Stimulated activated naive CD4-positive, alpha-beta T cell treated with Interleukin-2 at 50 U/mL for 16 hours (primary cell): ENCODE measurements around the gene FKBP2.

Source experiments
- DNase-seq: peaks from one replicate; lab custom pipeline; 2025; lab: John Stamatoyannopoulos, UW

Gene FKBP2

DNA sequence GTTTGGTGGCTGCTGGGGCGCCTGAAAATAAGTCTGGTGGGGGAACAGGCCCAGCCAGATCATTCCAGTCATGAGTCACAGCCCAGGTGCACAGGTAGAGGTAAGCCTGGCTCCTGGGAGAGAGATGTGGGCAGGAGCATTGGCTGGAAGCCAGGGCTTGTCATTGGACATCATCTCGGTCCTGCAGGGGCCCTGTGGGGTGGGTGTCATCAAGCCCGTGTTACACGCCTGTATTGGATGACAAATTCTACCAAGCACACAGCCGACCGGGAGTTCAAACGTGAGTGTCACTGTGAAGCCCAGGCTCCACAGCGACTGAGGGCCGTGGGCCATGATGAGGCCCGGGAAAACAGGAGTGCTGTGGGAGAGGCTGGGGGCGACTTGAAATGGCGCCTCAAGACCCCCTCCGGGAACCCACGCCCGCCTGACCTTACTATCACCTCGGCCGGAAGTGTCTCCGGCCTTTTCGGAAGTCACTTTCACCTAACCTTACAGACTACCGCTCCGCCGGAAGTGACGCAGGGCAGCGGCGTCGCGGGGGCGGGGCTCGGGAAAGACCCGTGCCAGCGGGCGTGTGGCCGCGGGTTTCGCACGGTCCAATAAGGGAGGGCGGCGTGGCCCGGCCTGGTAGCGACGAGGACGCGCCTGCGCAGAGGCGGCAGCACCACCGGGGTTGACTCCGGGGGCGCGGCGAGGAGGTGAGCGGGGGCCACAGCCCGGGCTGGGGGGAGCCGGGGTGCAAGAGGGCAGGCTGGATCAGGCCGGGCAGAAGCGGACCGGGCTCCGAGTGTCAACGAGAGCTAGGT is at the start of gene FKBP2:
Gene FKBP2, plus strand, starts transcription at position 661 of the 806 bp plus-strand sequence. CDS start 1,293 bp downstream, outside the sequence.
- DNase-seq = peak; percentile 97

DNA sequence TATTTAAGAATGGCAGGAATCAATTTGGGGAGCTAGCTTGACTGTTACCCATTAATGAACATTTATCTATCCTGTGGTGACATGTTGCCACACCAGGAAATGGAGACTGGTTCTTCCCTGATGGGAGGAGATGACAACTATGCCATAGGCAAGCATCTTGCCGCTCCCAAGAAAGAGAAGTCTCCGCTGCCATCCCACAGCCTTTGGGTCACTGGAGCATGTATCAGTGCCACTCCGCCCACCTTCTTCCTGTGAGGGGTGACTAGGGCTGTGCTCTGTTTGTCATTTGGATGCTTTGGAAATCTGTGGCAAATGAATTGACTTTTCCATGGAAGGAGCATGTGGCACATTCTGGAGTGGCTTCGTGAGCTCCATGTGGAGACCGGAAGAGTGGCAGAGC is 48.5 kb upstream of the FKBP2 start:
- no peak for DNase-seq

DNA sequence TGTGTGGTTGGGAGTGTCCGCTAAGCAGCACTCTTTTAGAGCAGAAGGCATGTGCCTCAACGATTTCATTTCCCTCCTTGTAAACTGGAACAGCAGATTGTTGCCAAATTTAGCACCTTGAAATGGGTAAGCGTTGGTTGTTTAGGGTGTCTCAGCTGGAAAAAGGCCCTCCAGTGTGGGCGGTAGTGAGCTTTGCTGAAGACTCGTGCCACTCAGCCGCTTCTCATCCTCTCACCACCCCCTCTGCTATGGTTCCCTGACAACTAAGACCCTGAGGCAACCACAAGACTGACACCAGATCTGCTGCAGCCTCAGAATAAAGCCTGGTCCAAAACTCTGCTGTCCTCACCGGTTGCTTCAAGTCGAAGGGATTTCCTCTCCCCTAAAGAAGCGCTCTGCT is 44.3 kb upstream of the FKBP2 start:
- DNase-seq = no peak

DNA sequence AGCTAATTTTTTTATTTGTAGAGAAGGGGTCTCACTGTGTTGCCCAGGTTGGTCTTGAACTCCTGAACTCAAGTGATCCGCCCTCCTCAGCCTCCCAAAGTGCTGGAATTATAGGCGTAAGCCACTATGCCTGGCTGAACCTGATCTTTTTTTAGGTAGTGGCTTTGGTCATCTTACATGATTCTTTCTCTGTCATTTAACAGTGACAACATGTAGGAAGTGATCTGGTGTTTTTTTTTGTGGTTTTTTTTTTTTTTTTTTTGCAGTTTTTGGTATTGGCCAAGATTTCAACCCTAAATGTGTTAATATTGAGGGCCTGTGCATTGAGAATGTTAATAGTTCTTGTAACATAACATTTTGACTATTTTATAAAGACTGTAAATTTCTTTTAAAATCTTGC is 42.4 kb upstream of the FKBP2 start:
- no peak for DNase-seq

DNA sequence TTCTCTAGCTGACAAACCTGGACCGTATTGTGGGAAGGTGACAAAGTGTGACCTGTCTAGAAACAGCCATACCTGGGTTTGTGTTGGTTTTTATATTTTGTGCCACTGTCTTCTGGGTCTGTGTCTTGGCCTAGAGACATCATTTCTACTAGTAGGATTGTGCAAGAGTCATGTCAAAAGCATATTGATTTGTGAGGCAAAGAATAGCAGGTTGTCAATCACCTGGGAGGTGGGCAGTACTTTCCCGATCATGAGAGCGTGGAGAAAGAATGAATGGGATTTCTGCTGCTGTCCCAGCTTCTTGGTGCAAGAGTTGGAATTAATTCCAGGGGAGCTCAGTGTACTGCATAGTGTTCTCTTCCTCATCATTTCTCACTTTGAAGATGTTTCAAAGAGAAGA is 39.4 kb upstream of the FKBP2 start:
- DNase-seq = no peak

DNA sequence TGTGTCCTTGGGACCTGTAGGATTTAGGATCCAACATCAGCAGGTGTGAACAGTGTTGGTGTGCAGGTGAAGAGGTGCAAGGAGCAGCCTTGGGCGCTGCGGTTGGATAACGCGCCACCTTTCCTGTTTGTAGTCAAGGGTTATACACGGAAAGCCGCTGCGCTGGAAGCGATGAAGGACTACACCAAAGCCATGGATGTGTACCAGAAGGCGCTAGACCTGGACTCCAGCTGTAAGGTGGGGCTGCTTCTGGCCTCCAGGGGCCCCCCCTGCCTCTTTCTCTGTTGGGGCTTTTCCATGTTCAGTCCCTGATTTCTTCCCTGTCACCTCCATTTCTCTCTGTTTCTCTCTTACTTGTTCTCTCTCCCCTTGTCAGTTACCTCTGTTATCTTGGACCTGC is 37.9 kb upstream of the FKBP2 start:
- no peak for DNase-seq

DNA sequence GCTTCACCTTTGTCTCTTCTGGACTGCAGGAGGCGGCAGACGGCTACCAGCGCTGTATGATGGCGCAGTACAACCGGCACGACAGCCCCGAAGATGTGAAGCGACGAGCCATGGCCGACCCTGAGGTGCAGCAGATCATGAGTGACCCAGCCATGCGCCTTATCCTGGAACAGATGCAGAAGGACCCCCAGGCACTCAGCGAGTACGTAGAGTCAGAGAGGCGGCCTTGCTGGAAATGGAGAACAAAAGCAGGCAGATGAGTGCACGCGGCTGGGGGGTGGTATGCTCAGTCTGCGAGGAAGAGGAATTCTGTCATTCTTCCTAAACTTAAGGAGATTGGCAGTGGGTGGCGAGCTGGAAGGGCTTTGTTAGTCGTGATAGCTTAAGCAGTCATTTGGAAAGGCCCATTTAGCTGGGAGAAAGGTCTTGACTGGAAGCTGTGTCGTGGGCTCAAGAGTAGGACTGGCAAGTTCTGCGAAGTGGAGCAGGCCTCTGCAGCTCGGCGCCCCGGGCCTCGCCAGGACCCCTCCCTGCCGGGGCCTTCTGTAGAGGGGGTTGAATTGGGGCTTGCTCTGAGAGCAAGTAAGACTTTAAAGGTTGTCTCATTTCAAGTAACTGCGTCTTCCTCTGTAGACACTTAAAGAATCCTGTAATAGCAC is 37.3 kb upstream of the FKBP2 start:
- DNase-seq = no peak

DNA sequence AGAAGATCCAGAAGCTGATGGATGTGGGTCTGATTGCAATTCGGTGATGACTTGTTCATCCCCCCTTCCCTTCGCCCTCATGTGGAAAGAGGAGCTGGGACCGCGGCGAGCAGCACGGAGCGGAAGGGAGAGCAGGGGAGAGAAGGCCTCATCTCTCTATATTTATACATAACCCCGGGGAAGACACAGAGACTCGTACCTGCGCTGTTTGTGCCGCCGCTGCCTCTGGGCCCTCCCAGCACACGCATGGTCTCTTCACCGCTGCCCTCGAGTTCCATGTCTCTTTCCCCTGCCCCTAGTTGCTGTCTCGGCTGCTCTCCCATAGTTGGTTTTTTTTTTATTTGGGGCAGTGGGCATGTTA is 36.8 kb upstream of the FKBP2 start:
- no peak for DNase-seq

DNA sequence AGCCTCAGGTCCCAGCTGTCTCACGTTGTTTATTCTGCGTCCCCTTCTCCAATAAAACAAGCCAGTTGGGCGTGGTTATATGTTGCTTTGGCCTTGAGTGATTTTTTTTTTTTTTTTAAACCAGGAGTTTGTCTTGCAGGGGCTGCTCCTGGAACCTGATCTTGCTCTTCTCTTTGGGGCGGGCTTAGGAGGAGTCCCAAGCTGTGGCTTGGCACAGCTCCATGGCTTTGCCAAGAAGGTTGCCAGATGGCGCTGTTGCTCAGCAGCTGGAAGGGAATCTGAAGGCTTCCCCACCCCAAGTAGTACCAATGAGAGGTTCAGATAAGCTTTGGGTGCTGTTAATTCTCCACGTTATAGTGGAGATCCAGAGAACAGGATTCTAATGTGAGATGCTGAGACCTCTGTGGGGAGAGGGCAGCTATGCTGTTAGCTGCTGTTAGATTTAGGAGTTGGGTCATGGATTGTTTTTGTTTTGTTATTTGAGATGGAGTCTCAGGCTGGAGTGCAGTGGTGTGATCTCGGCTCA is 36.4 kb upstream of the FKBP2 start:
- peak; percentile 63 for DNase-seq

DNA sequence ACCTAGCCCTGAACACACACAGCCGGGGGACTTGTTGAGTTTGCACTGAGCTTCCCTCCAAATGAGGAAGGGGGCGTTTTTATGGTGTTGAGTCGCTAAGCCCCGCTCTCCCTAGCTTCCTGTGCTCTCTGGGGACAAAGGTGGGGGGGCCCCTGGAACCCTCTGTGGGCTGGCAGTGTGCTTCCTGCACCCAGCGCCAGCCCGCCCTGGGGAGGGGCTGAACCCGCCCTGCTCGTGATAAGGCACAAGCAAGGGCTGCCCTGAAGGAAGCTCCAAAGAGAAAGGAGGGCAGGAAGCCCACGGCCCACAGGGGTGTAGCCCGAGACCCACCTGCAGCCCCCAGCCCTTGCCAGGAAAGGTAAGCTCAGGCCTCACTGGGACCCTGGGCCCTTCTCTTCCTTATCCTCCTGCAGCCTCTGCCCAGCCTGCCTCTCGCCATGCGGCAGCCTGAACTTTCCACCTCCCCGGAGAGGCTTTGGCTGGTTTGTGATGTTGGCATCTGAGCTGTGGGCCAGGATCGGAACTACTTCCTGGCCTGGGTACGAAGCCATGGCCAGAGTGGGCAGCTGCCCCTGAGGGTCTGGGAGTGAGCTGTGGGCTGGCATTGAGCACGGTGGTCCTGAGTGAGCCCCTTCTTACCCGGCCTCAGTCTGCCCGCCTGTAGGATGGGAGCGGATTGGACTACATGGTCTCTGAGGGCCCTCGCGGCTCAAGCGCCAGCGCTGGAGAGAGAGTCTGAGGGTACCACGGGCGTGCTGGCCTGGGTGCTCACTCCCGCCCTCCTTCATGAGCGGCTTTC is 34.2 kb upstream of the FKBP2 start, which contains the start of gene FERMT3:
Gene FERMT3, plus strand, starts transcription at position 265 of the 799 bp plus-strand sequence. CDS start 644 bp downstream, outside the sequence.
- DNase-seq = peak; percentile 60

DNA sequence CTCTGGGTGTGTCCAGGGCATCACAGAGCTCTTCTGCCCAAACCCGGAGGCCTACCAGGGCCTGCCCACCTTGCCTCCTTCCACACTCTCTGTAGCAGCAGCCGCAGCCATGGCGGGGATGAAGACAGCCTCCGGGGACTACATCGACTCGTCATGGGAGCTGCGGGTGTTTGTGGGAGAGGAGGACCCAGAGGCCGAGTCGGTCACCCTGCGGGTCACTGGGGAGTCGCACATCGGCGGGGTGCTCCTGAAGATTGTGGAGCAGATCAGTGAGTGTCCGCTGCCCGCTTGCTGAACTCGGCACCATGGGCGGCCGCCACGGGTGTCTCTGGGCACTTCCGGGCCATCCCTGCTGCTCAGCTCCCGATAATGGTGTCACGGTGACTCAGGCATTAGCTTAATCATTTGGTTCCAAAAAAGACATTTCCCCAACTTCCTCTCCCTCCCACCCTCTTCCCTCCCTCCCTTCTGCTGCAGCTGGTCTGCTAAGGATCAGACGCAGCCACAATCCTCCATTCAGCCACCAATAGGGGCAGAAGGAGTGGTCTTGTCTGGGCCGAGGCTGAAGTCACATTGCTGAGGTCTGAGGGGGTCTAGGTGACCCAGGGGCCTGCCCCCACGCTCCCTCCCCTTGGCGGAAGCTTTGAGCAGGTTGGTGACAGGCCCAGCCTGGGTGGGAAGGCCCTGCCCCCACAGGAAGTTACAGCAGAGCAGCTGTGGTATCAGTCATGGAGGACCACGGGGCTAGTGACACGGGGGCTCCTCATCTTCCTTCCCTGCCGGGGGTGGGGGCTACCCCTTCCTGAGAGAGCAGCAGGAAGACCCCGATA is 33.4 kb upstream of the FKBP2 start:
- DNase-seq = peak; percentile 83

DNA sequence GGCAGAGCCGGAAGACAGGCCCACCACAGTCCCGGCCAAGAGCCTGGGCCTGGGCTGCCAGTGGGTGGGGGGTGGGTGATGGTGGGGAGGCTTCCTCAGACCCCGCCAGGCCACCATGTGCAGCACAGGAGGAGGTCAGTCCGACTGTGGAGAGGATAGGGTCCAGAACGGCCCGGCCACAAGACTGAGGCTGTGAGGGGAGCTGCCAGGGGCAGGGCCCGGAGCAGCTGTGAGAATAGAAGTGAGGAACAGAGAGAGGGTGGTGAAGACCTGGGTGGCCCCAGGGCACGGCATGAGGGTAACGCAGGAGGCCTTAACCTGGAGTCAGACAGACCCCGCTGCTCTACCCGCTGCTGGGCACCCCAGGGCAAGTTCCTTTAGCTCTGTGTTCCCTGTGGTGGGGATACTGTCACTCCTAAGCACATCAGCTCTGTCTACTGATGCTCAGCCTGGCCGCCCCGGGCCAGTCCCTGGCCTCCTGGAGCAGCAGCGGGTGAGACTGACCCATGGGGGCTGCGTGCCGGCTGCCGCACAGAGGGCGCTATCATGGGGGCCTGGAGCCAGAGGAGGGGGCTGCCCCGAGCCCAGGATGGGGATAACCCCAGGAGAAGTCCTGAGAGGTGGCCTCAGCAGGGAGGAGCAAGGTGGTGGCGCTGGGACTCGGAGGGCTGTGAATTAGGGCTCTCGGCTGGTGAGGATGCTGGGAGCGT is 32.7 kb upstream of the FKBP2 start:
- no peak for DNase-seq

DNA sequence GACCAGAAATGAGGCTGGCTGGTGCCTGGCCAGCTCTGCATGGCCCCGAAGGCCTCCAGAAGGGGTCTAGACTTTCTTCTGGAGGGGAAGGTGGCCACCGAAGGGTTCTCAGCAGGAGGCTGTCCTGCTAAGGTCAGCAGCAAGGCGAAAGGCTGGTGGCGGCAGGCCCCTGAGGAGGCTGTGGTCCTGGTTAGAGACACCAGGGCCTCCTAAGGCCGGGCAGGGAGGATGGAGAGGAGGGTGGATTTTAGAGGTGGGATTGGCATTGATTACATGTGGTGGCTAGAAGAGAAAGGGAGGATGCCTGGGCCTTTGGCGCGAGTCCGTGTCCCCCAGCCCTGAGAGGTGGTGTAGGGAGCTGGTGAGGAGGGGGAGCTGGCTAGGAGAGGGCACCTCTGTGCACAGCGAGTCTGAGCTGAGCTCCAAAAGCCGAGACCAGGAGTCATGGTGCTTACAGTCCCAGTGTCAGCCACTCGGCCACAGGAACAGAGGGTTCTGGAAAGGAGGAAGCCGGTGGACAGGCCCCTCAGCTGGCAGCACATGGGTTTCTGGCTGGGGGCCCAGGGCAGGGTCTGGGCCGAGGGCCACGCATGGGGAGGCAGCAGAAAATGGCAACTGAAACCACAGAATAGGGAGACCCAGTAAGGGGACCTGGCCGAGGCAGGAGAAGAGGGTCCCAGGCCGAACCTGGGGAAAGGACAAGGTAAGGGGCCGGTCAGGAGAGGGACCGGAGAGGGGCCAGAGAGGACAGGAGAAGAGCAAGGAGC is 31.9 kb upstream of the FKBP2 start:
- no peak for DNase-seq

DNA sequence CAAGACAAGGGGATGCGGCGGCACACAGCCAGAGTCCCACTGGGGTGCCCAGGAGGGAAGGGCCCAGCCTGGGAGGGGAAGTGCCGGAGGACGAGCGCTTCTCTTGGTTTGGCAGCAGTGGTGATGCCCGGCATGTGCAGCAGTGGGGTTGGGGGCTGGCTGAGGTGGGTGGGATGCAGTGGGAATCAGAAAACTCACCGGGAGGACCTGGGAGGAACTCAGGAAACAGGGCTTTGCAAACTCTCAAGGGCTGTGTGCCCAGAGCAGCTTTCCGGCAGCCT is 31.4 kb upstream of the FKBP2 start:
- no peak for DNase-seq

DNA sequence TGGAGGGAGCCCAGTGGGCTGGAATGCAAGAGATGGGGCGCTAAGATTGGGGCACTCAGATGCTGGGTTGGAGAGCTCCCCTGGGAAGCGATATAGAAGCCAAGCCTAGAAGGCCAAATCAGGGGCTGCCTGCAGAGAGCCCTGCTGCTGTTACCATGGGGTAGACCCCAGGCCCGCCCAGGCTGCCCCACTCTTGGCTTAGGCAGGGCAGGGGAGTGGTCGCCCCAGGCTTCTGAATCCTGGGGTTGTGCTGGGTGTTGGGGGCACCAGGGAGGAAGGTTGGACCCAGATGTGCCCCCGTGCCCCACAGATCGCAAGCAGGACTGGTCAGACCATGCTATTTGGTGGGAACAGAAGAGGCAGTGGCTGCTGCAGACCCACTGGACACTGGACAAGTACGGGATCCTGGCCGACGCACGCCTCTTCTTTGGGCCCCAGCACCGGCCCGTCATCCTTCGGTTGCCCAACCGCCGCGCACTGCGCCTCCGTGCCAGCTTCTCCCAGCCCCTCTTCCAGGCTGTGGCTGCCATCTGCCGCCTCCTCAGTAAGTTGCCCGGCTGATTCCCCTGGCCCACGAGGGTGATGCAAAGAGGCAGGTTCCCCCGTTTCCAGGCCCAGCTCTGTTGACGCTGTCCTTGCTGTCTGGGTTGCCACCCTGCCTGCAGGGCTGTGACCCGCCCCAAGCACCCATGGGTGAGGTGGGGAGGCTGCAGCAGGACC is 30.4 kb upstream of the FKBP2 start:
- DNase-seq = no peak

DNA sequence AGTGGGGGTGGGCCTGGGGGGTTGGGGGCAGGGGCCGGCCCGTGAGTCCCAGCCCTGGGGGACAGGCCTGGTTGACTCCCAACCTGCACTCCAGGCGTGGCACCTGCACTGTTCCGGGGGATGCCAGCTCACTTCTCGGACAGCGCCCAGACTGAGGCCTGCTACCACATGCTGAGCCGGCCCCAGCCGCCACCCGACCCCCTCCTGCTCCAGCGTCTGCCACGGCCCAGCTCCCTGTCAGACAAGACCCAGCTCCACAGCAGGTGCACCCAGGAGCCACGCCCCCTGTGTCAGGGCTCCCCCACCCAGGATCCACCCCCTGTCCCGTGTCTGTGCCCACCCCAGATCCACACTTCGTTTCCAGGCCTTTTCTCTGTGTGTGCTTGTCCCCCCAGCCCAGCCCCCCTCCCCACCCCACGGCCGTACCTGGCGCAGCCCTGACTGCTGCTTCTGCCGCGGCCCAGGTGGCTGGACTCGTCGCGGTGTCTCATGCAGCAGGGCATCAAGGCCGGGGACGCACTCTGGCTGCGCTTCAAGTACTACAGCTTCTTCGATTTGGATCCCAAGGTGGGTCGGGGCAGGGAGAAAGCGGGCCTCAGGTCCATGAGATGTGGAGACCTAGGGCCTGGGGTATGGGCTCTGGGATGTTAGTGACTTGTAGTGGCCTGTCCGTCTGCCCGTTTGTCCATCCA is 29.6 kb upstream of the FKBP2 start:
- DNase-seq = no peak

DNA sequence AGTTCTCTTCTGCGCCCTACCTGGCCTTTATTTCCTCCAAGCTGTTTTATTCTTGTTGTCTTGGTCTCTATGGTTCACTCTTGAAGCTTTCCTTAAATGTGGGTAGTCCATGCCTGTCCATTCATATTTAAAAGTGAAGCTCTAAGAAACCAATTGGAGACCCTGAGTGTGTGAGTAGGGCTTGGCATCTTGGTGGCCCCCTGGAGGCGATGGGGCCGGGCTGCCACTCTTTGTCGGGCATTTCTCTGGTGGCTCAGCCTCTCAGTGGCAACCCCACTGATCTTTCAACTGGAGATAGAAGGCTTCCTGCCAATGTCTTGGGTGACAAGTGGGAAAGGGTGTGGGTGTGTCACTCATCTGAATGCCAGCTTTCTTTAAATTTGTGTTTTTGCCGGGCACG is 24.0 kb upstream of the FKBP2 start:
- no peak for DNase-seq

DNA sequence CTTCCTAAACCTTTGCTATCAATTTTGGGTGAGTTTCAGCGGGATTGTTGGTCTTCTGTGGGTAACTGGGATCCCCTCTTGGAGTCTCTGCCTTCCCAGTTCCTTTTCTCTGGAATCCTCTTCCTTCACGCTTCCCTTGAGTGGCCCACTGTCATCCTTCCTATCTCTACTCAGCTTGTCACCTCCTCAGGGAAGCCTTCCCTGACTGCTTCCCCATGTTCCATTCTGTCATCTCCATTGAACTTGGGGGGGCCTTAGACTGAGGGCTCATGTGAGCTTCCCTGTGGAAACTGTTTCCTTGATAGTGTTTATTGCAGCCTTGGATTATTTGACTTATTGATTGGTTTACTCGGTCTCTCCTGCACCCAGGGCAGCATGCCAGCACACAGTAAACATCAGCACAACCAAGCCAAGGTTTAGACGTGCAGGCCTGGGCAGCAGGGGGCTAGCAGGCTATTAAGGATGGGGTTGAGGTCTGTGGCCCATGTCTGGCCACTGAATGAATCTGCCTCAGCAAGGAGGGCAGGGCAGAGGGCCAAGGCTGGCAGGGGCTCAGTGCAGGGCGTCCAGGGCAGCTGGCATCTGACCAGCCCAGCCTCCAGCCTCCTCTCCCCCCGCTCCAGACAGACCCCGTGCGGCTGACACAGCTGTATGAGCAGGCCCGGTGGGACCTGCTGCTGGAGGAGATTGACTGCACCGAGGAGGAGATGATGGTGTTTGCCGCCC is 22.1 kb upstream of the FKBP2 start:
- no peak for DNase-seq

DNA sequence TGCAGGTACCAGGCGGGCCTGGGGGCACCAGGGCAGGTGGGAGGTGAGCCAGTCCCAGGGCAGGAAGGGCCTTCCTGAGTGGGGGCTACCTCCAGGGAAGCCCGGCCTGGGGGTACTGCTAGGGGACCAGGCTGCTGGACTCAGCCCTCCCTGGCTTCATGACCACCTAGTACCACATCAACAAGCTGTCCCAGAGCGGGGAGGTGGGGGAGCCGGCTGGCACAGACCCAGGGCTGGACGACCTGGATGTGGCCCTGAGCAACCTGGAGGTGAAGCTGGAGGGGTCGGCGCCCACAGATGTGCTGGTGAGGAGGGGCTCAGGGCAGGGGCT is 21.6 kb upstream of the FKBP2 start:
- DNase-seq = no peak
